ENCODE results near the gene RASL12.

Gene RASL12

GRCh38 chr15:65072617-65073016 is 4.8 kb upstream of the RASL12 start:
- no peak for DNase-seq

- DNase-seq: no peak
Observed at GRCh38 chr15:65072027-65072426, 4.2 kb upstream of the RASL12 start.

- DNase-seq: no peak
Observed at GRCh38 chr15:65071381-65071811, 3.6 kb upstream of the RASL12 start.

GRCh38 chr15:65069779-65070546 is 2.2 kb upstream of the RASL12 start:
- DNase-seq: no peak

GRCh38 chr15:65069179-65069578 is 1.4 kb upstream of the RASL12 start:
- DNase-seq: no peak

- no peak for DNase-seq
Observed at GRCh38 chr15:65068403-65068788, 605 bp upstream of the RASL12 start.

- no peak for DNase-seq
Observed at GRCh38 chr15:65067317-65067644, 510 bp downstream of the RASL12 start.

GRCh38 chr15:65066635-65067316 is 1.0 kb downstream of the RASL12 start:
- DNase-seq: no peak

GRCh38 chr15:65066001-65066634 is 1.7 kb downstream of the RASL12 start:
- no peak for DNase-seq

GRCh38 chr15:65062726-65063125 is 5.1 kb downstream of the RASL12 start:
- no peak for DNase-seq

GRCh38 chr15:65062061-65062460 is 5.7 kb downstream of the RASL12 start:
- DNase-seq: no peak

- no peak for DNase-seq
Observed at GRCh38 chr15:65060641-65061397, 7.0 kb downstream of the RASL12 start.

- DNase-seq: no peak
Observed at GRCh38 chr15:65059931-65060596, 7.7 kb downstream of the RASL12 start.

GRCh38 chr15:65059369-65059750 is 8.4 kb downstream of the RASL12 start:
- no peak for DNase-seq

- DNase-seq: no peak
Observed at GRCh38 chr15:65058394-65059368, 9.1 kb downstream of the RASL12 start.

GRCh38 chr15:65057549-65057940 is 10.2 kb downstream of the RASL12 start:
- no peak for DNase-seq

GRCh38 chr15:65056868-65057548 is 10.8 kb downstream of the RASL12 start:
- no peak for DNase-seq

GRCh38 chr15:65056106-65056505 is 11.7 kb downstream of the RASL12 start:
- no peak for DNase-seq

- DNase-seq: no peak
Observed at GRCh38 chr15:65055201-65055870, 12.5 kb downstream of the RASL12 start.
